HEK293 (cell line): Measurements from ENCODE around the gene AP1S1.

ENCODE experiments used
- AEBP2 ChIP-seq: fragments of 450-650 bp; formaldehyde crosslinking; IDR thresholded peaks from 2 replicates; pipeline ENCODE4 v1.5.1; 2016; ENCODE audit warnings: missing biosample characterization, missing genetic modification characterization, borderline replicate concordance
- GLIS1 ChIP-seq: fragments of 450-650 bp; formaldehyde crosslinking; IDR thresholded peaks from 2 replicates; pipeline ENCODE4 v1.5.1; 2016; ENCODE audit warnings: missing biosample characterization, missing genetic modification characterization
- KLF1 ChIP-seq: fragments of 450-650 bp; formaldehyde crosslinking; IDR thresholded peaks from 2 replicates; pipeline ENCODE4 v1.5.1; 2016; ENCODE audit warnings: missing biosample characterization, missing genetic modification characterization
- KLF8 ChIP-seq: fragments of 450-650 bp; formaldehyde crosslinking; IDR thresholded peaks from 2 replicates; pipeline ENCODE4 v1.5.1; 2016; ENCODE audit warnings: missing biosample characterization, missing genetic modification characterization
- OSR2 ChIP-seq: fragments of 450-650 bp; formaldehyde crosslinking; IDR thresholded peaks from 2 replicates; pipeline ENCODE4 v1.5.1; 2016; ENCODE audit warnings: missing biosample characterization, missing genetic modification characterization
- PATZ1 ChIP-seq: fragments of 450-650 bp; formaldehyde crosslinking; IDR thresholded peaks from 2 replicates; pipeline ENCODE4 v1.5.1; 2016; ENCODE audit warnings: missing biosample characterization, missing genetic modification characterization
- PRDM10 ChIP-seq: fragments of 450-650 bp; formaldehyde crosslinking; IDR thresholded peaks from 2 replicates; pipeline ENCODE4 v1.5.1; 2016; ENCODE audit warnings: missing biosample characterization, missing genetic modification characterization
- SCRT1 ChIP-seq: fragments of 450-650 bp; formaldehyde crosslinking; IDR thresholded peaks from 2 replicates; pipeline ENCODE4 v1.5.1; 2016; ENCODE audit warnings: missing biosample characterization, missing genetic modification characterization, borderline replicate concordance
- SETDB1 ChIP-seq: IDR thresholded peaks from one replicate; pipeline ENCODE4 v1.6.1; 2017; ENCODE audit warnings: mild to moderate bottlenecking, low read length, moderate library complexity, mixed read lengths; ENCODE audit not compliant: insufficient read length
- WT1 ChIP-seq: fragments of 450-650 bp; formaldehyde crosslinking; IDR thresholded peaks from 2 replicates; pipeline ENCODE4 v1.5.1; 2016; ENCODE audit warnings: missing biosample characterization, missing genetic modification characterization
- YY2 ChIP-seq: fragments of 450-650 bp; formaldehyde crosslinking; IDR thresholded peaks from 2 replicates; pipeline ENCODE4 v1.5.1; 2016; ENCODE audit warnings: missing biosample characterization, missing genetic modification characterization
- ZBTB17 ChIP-seq: fragments of 450-650 bp; formaldehyde crosslinking; IDR thresholded peaks from 2 replicates; pipeline ENCODE4 v1.5.1; 2016; ENCODE audit warnings: missing biosample characterization, missing genetic modification characterization
- ZEB2 ChIP-seq: fragments of 450-650 bp; formaldehyde crosslinking; IDR thresholded peaks from 2 replicates; pipeline ENCODE4 v1.5.1; 2016; ENCODE audit warnings: missing biosample characterization, missing genetic modification characterization
- ZFHX2 ChIP-seq: fragments of 450-650 bp; formaldehyde crosslinking; conservative IDR thresholded peaks from 2 replicates; pipeline ENCODE4 v1.5.1; 2016; ENCODE audit warnings: missing biosample characterization, missing genetic modification characterization
- ZFP37 ChIP-seq: fragments of 450-650 bp; formaldehyde crosslinking; IDR thresholded peaks from 2 replicates; pipeline ENCODE4 v1.5.1; 2016; ENCODE audit warnings: missing biosample characterization, missing genetic modification characterization
- ZFP69B ChIP-seq: fragments of 450-650 bp; formaldehyde crosslinking; IDR thresholded peaks from 2 replicates; pipeline ENCODE4 v1.5.1; 2016; ENCODE audit warnings: missing biosample characterization, missing genetic modification characterization
- ZNF10 ChIP-seq: fragments of 450-650 bp; formaldehyde crosslinking; IDR thresholded peaks from 2 replicates; pipeline ENCODE4 v1.5.1; 2017; ENCODE audit warnings: missing biosample characterization, missing genetic modification characterization
- ZNF16 ChIP-seq: fragments of 450-650 bp; formaldehyde crosslinking; IDR thresholded peaks from 2 replicates; pipeline ENCODE4 v1.5.1; 2016; ENCODE audit warnings: low read depth, missing biosample characterization, missing genetic modification characterization
- ZNF239 ChIP-seq: fragments of 450-650 bp; formaldehyde crosslinking; IDR thresholded peaks from 2 replicates; pipeline ENCODE4 v1.5.1; 2016; ENCODE audit warnings: missing biosample characterization, missing genetic modification characterization
- ZNF292 ChIP-seq: fragments of 450-650 bp; formaldehyde crosslinking; IDR thresholded peaks from 2 replicates; pipeline ENCODE4 v1.5.1; 2016; ENCODE audit warnings: low read depth, missing biosample characterization, missing genetic modification characterization, borderline replicate concordance
- ZNF398 ChIP-seq: fragments of 450-650 bp; formaldehyde crosslinking; IDR thresholded peaks from 2 replicates; pipeline ENCODE4 v1.5.1; 2017; ENCODE audit warnings: missing biosample characterization, missing genetic modification characterization
- ZNF530 ChIP-seq: fragments of 450-650 bp; formaldehyde crosslinking; IDR thresholded peaks from 2 replicates; pipeline ENCODE4 v1.5.1; 2016; ENCODE audit warnings: low read depth, missing biosample characterization, missing genetic modification characterization
- ZNF600 ChIP-seq: fragments of 450-650 bp; formaldehyde crosslinking; IDR thresholded peaks from 2 replicates; pipeline ENCODE4 v1.5.1; 2016; ENCODE audit warnings: missing biosample characterization, missing genetic modification characterization
- ZNF629 ChIP-seq: fragments of 450-650 bp; formaldehyde crosslinking; IDR thresholded peaks from 2 replicates; pipeline ENCODE4 v1.5.1; 2017; ENCODE audit warnings: missing biosample characterization, missing genetic modification characterization
- ZNF692 ChIP-seq: fragments of 450-650 bp; formaldehyde crosslinking; IDR thresholded peaks from 2 replicates; pipeline ENCODE4 v1.5.1; 2016; ENCODE audit warnings: missing biosample characterization, missing genetic modification characterization
- ZNF701 ChIP-seq: fragments of 450-650 bp; formaldehyde crosslinking; IDR thresholded peaks from 2 replicates; pipeline ENCODE4 v1.5.1; 2016; ENCODE audit warnings: missing biosample characterization, missing genetic modification characterization
- ZNF843 ChIP-seq: fragments of 450-650 bp; formaldehyde crosslinking; IDR thresholded peaks from 2 replicates; pipeline ENCODE4 v1.5.1; 2016; ENCODE audit warnings: missing biosample characterization, missing genetic modification characterization
- ZSCAN4 ChIP-seq: fragments of 450-650 bp; formaldehyde crosslinking; IDR thresholded peaks from 2 replicates; pipeline ENCODE4 v1.5.1; 2017; ENCODE audit warnings: missing biosample characterization, missing genetic modification characterization
- ZXDB ChIP-seq: fragments of 450-650 bp; formaldehyde crosslinking; IDR thresholded peaks from 2 replicates; pipeline ENCODE4 v1.5.1; 2016; ENCODE audit warnings: missing biosample characterization, missing genetic modification characterization

Gene AP1S1

GRCh38 chr7:101167645-101168411 is 13.6 kb downstream of the AP1S1 start (continued):
- TF ChIP-seq ZNF692 = no peak
- no peak for TF ChIP-seq OSR2 (tag by site-specific recombination)
- TF ChIP-seq ZSCAN4 (tag by site-specific recombination) = peak; percentile 65
- TF ChIP-seq ZNF16 = no peak
- no peak for TF ChIP-seq ZNF530 (tag by site-specific recombination)
- TF ChIP-seq YY2 (tag by site-specific recombination) = no peak
- TF ChIP-seq ZFP37 = no peak
- TF ChIP-seq GLIS1 = no peak
- TF ChIP-seq PATZ1 (tag by site-specific recombination) = peak; percentile 78; the same call in 1 of the 2 replicates
- no peak for TF ChIP-seq ZFP69B (tag by site-specific recombination)
- TF ChIP-seq KLF8 (tag by site-specific recombination) = no peak
- TF ChIP-seq ZBTB17 (tag by site-specific recombination) = no peak
- TF ChIP-seq SCRT1 (tag by site-specific recombination) = no peak
- TF ChIP-seq ZNF398 (tag by site-specific recombination) = no peak
- TF ChIP-seq PRDM10 (tag by site-specific recombination) = no peak
- peak; percentile 66; the same call in 1 of the 2 replicates for TF ChIP-seq ZNF600
- TF ChIP-seq ZXDB (tag by site-specific recombination) = no peak
- TF ChIP-seq ZNF292 (tag by site-specific recombination) = no peak
- no peak for TF ChIP-seq ZNF10 (tag by site-specific recombination)
- TF ChIP-seq SETDB1 = no peak
- TF ChIP-seq ZNF843 (tag by site-specific recombination) = no peak
- TF ChIP-seq ZEB2 (tag by site-specific recombination) = no peak; the same call in 1 of the 2 replicates
- TF ChIP-seq ZNF239 (tag by site-specific recombination) = no peak
- no peak for TF ChIP-seq ZNF701 (tag by site-specific recombination)
- no peak for TF ChIP-seq AEBP2
- no peak for TF ChIP-seq WT1 (tag by site-specific recombination)
- no peak for TF ChIP-seq KLF1
- no peak for TF ChIP-seq ZFHX2
- TF ChIP-seq ZNF629 (tag by site-specific recombination) = peak; percentile 14; the same call in 1 of the 2 replicates
